ENCODE measurements around the gene RFX1. TPM values are rescaled to one million over a fixed set of nuclear protein-coding genes. Genes with fewer than 3 reads are reported as not detected.

RFX1 gene
- total and polyA plus RNA-seq, 9 of the 15 experiments (the other 6 are each of a cell fraction or from before 2014, with no cell fraction given) = 0.14 to 19.3 (median 1.2) TPM

DNA sequence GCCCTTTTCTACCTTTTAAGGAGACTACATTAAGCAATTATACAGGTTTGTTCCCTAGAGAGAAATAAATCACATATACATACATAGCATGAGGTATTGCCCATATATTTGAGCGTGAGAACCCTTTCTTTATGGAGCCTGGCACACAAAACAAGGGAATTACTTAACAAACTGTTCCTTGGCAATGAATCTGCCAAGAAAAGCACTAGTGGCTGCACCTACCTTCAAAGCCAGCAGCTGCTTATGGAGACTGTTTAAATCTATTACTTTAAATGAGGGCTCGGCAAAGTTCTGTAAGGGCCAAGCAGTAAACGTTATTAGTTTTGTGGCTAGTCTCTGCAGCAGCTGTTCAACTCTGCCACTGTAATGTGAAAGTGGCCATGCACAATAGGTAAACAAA is 7.0 kb downstream of the RFX1 start:
- Histone ChIP-seq H3K4me1 (replicated peaks in 1 of 2; ENCODE audit: control insufficient read depth in 2 of 2, insufficient read depth in 2 of 2, low read length in 2 of 2) (peaks cover 14 to 22% of the 10 kb centered on the region in 2 experiments; a peak in 4 of 5 replicates), H2AFZ (ENCODE audit: low read depth, low read length) (no peak overlapping the region), H3K9me1 (ENCODE audit: control insufficient read depth, insufficient read depth, low read length) (no peaks in the 10 kb centered on the region), H3K36me3 (ENCODE audit: control insufficient read depth, insufficient read depth, low read length) (peaks cover 42% of the 10 kb centered on the region; the same call in 2 of the 3 replicates), H4K20me1 (replicated peaks; ENCODE audit: control insufficient read depth, insufficient read depth, low read length) (no peaks in the 10 kb centered on the region), H3K9me3 (replicated peaks; ENCODE audit: control insufficient read depth, insufficient read depth, low read depth, low read length) (no peaks in the 10 kb centered on the region), H3K4me3 (no peak overlapping the region), H3K27me3 (ENCODE audit: control insufficient read depth in 2 of 2, insufficient read depth in 2 of 2, low read length in 2 of 2) (no peaks in the 10 kb centered on the region), H3K9ac (ENCODE audit: insufficient read depth in 1 of 2, low read depth in 2 of 2, low read length in 2 of 2) (no peak overlapping the region), H3K27ac (ENCODE audit: extremely low read depth, low read depth, low read length) (no peak overlapping the region), H3K79me2 (ENCODE audit: control insufficient read depth, insufficient read depth, low read length) (peaks cover 52% of the 10 kb centered on the region), H3K4me2 (ENCODE audit: insufficient read depth, low read length) (no peak overlapping the region)
- BruUV-seq (replicated peaks) = no TSS peak
- in situ Hi-C loops (cut with MboI) = no loop called here
- 87% methylated on average over 3 of the region's 3 CpGs for WGBS (ENCODE audit: insufficient coverage, low coverage, missing lambda C conversion rate)
- CTCF ChIA-PET (ENCODE audit: low intra/inter-chr PET ratio) = no interaction called here
- TF ChIP-seq RBM25 (IDR thresholded peaks at IDR 0.05; ENCODE audit: low read depth, low read length, severe bottlenecking) (peak; percentile 75), NR2F6 (CRISPR knock-in tag; IDR thresholded peaks at IDR 0.05) (no peak)
- intact Hi-C loops (cut with micrococcal nuclease) = no loop called here
- DNase-seq (ENCODE audit: extremely low read depth in 1 of 4, low spot score in 3 of 4) (peak in 1 of 4 experiments; percentile 1), ATAC-seq (no peak), FAIRE-seq (no peak)
- POLR2A ChIA-PET = interaction anchor here (1.3 to 2.3 kb wide), 2 partner anchors 8 to 9 kb away, joined by 3 to 15 read pairs; partner anchors contain the start of gene RFX1

DNA sequence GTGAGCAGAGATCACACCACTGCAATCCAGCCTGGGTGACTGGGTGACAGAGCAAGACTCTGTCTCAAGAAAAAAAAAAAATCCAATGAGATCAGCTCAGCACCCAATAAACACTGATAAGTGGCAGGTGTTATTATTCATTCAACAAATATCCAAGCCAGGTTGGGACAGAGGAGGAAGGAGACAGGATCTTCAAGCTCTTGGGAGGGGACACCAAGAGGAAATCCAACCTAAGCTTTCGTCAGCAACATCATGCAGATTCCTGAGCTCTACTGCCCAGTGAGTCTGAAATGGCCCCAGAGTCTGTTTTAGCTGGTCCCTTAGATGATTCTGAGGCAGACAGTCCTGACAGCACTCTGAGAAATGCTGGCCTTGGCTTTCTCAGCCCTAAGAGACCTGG is 7.7 kb downstream of the RFX1 start:
- intact Hi-C loops (cut with micrococcal nuclease) (no loop called here), in situ Hi-C loops (cut with MboI) (no loop called here)
- no peak for DNase-seq (ENCODE audit: extremely low read depth in 1 of 4, low spot score in 3 of 4)
- 91% methylated on average over 1 of the region's 1 CpG for WGBS (ENCODE audit: insufficient coverage, low coverage, missing lambda C conversion rate)
- H3K4me3 ChIP-seq = no peak overlapping the region
- peaks cover 43% of the 10 kb centered on the region; the same call in 2 of the 3 replicates for H3K36me3 ChIP-seq (ENCODE audit: control insufficient read depth, insufficient read depth, low read length)
- no peaks in the 10 kb centered on the region for H3K9me3 ChIP-seq (replicated peaks; ENCODE audit: control insufficient read depth, insufficient read depth, low read depth, low read length)
- no peaks in the 10 kb centered on the region for H4K20me1 ChIP-seq (replicated peaks; ENCODE audit: control insufficient read depth, insufficient read depth, low read length)
- FAIRE-seq = no peak
- peaks cover 10 to 23% of the 10 kb centered on the region in 2 experiments; a peak in 4 of 5 replicates for H3K4me1 ChIP-seq (replicated peaks in 1 of 2; ENCODE audit: control insufficient read depth in 2 of 2, insufficient read depth in 2 of 2, low read length in 2 of 2)
- no peaks in the 10 kb centered on the region for H3K9me1 ChIP-seq (ENCODE audit: control insufficient read depth, insufficient read depth, low read length)
- no peak overlapping the region for H3K9ac ChIP-seq (ENCODE audit: insufficient read depth in 1 of 2, low read depth in 2 of 2, low read length in 2 of 2)
- no peak overlapping the region for H3K27ac ChIP-seq (ENCODE audit: extremely low read depth, low read depth, low read length)
- ChIA-PET CTCF (ENCODE audit: low intra/inter-chr PET ratio) (no interaction called here), POLR2A (interaction anchor here (0.6 to 2.3 kb wide), 5 partner anchors 8 to 40 kb away, joined by 3 to 15 read pairs (median 3); partner anchors contain the start of gene RFX1)
- H3K27me3 ChIP-seq (ENCODE audit: control insufficient read depth in 2 of 2, insufficient read depth in 2 of 2, low read length in 2 of 2) = no peaks in the 10 kb centered on the region
- H2AFZ ChIP-seq (ENCODE audit: low read depth, low read length) = no peak overlapping the region
- no TSS peak for BruUV-seq (replicated peaks)
- ATAC-seq = no peak; the same call in 1 of the 3 replicates
- peaks cover 46% of the 10 kb centered on the region for H3K79me2 ChIP-seq (ENCODE audit: control insufficient read depth, insufficient read depth, low read length)
- H3K4me2 ChIP-seq (ENCODE audit: insufficient read depth, low read length) = no peak overlapping the region
- peak; percentile 3 for TF ChIP-seq TBP (optimal IDR thresholded peaks at IDR 0.05; ENCODE audit: low read depth, low read length)
- TF ChIP-seq CBFB (CRISPR knock-in tag; IDR thresholded peaks at IDR 0.05) = no peak
- TF ChIP-seq BRF1 (IDR thresholded peaks at IDR 0.05; ENCODE audit: borderline replicate concordance, extremely low read depth, insufficient read length) = no peak
- TF ChIP-seq TEAD1 (CRISPR knock-in tag; IDR thresholded peaks at IDR 0.05) = no peak
